ENCODE results near the gene FARP1. TPM values are rescaled to one million over a fixed set of nuclear protein-coding genes. Genes with fewer than 3 reads are reported as not detected.

Gene FARP1
- total and polyA plus RNA-seq, 10 of the 15 experiments (the other 5 are each of a cell fraction or from before 2014, with no cell fraction given) = 0.17 to 6.9 (median 0.68) TPM

- no peak for TF ChIP-seq E4F1 (IDR thresholded peaks at IDR 0.05; ENCODE audit: borderline replicate concordance, partially characterized antibody)
- TF ChIP-seq PRDM15 (CRISPR knock-in tag; IDR thresholded peaks at IDR 0.05) = no peak
- no peak for TF ChIP-seq PKNOX1 (IDR thresholded peaks at IDR 0.05)
- TF ChIP-seq MXI1 (IDR thresholded peaks at IDR 0.05; ENCODE audit: low read depth, low read length) = no peak
- no peak for TF ChIP-seq STAT3 (IDR thresholded peaks at IDR 0.05; ENCODE audit: low read depth, low read length)
- no peak for TF ChIP-seq NR2C1 (IDR thresholded peaks at IDR 0.05)
- no peak for TF ChIP-seq IKZF2 (IDR thresholded peaks at IDR 0.05)
- no peak for TF ChIP-seq CUX1 (IDR thresholded peaks at IDR 0.05; ENCODE audit: insufficient replicate concordance, low read depth, low read length)
- no peak for TF ChIP-seq TAF1 (IDR thresholded peaks at IDR 0.05; ENCODE audit: borderline replicate concordance, low read depth, low read length)
- TF ChIP-seq, protein P1, sequence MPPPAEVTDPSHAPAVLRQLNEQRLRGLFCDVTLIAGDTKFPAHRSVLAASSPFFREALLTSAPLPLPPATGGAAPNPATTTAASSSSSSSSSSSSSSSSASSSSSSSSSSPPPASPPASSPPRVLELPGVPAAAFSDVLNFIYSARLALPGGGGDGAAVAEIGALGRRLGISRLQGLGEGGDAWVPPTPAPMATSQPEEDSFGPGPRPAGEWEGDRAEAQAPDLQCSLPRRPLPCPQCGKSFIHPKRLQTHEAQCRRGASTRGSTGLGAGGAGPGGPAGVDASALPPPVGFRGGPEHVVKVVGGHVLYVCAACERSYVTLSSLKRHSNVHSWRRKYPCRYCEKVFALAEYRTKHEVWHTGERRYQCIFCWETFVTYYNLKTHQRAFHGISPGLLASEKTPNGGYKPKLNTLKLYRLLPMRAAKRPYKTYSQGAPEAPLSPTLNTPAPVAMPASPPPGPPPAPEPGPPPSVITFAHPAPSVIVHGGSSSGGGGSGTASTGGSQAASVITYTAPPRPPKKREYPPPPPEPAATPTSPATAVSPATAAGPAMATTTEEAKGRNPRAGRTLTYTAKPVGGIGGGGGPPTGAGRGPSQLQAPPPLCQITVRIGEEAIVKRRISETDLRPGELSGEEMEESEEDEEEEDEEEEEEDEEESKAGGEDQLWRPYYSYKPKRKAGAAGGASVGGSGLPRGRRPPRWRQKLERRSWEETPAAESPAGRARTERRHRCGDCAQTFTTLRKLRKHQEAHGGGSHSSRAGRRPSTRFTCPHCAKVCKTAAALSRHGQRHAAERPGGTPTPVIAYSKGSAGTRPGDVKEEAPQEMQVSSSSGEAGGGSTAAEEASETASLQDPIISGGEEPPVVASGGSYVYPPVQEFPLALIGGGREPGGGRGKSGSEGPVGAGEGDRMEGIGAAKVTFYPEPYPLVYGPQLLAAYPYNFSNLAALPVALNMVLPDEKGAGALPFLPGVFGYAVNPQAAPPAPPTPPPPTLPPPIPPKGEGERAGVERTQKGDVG (CRISPR knock-in tag; IDR thresholded peaks at IDR 0.05) = no peak
Measured at GRCh38 chr13:98363326-98363725, 220.4 kb downstream of the FARP1 start (continued).
